Neural crest cell (in vitro differentiated cells): ENCODE results near the gene PHKG2. TPM values are rescaled to one million over a fixed set of nuclear protein-coding genes. Genes with fewer than 3 reads are reported as not detected.

Experiments
- DNase-seq: peaks from one replicate; pipeline ENCODE4 v3.0.0; 2021; ENCODE audit warnings: low read depth, mixed read lengths, low spot score
- H3K27ac Mint-ChIP-seq: one replicate; pipeline ENCODE4 v1.8.0; 2021; ENCODE audit warnings: mild to moderate bottlenecking, mixed read lengths; ENCODE audit not compliant: unreplicated experiment
- H3K27me3 Mint-ChIP-seq: 2 replicates; pipeline ENCODE4 v1.8.0; 2021; ENCODE audit warnings: low read depth, mild to moderate bottlenecking, mixed read lengths
- H3K36me3 Mint-ChIP-seq: 2 replicates; pipeline ENCODE4 v1.8.0; 2021; ENCODE audit warnings: low read depth, mild to moderate bottlenecking, mixed read lengths
- H3K4me1 Mint-ChIP-seq: 2 replicates; pipeline ENCODE4 v1.8.0; 2021; ENCODE audit warnings: mixed read lengths
- H3K4me3 Mint-ChIP-seq: one replicate; pipeline ENCODE4 v1.8.0; 2021; ENCODE audit warnings: mild to moderate bottlenecking, mixed read lengths
- H3K9me3 Mint-ChIP-seq: 2 replicates; pipeline ENCODE4 v1.8.0; 2021; ENCODE audit warnings: mixed read lengths
- total RNA-seq: library from RNA; stranded (reverse); gene quantifications from 2 replicates; pipeline ENCODE4 v1.2.1, GENCODE V29; 2021
- TF ChIP-seq, protein P1 (sequence below): fragments of 200-600 bp; sonication (generic); conservative IDR thresholded peaks from 2 replicates; pipeline ENCODE4 v1.5.0; 2021; ENCODE audit warnings: antibody characterized with exemption, mild to moderate bottlenecking

Gene PHKG2
- total RNA-seq, 1 donor from 2014 or later: 39.2 TPM

- no peaks in the 10 kb centered on the region for H3K9me3 Mint-ChIP-seq
- no peaks in the 10 kb centered on the region for H3K27me3 Mint-ChIP-seq
- H3K4me3 Mint-ChIP-seq: no peak overlapping the region
- TF ChIP-seq, protein P1, sequence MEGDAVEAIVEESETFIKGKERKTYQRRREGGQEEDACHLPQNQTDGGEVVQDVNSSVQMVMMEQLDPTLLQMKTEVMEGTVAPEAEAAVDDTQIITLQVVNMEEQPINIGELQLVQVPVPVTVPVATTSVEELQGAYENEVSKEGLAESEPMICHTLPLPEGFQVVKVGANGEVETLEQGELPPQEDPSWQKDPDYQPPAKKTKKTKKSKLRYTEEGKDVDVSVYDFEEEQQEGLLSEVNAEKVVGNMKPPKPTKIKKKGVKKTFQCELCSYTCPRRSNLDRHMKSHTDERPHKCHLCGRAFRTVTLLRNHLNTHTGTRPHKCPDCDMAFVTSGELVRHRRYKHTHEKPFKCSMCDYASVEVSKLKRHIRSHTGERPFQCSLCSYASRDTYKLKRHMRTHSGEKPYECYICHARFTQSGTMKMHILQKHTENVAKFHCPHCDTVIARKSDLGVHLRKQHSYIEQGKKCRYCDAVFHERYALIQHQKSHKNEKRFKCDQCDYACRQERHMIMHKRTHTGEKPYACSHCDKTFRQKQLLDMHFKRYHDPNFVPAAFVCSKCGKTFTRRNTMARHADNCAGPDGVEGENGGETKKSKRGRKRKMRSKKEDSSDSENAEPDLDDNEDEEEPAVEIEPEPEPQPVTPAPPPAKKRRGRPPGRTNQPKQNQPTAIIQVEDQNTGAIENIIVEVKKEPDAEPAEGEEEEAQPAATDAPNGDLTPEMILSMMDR: no peak
- no peak for DNase-seq
- no peak overlapping the region for H3K27ac Mint-ChIP-seq
- no peaks in the 10 kb centered on the region for H3K4me1 Mint-ChIP-seq
- peaks cover 27% of the 10 kb centered on the region for H3K36me3 Mint-ChIP-seq
Observed at GRCh38 chr16:30722443-30722842, 25.8 kb upstream of the PHKG2 start.

GRCh38 chr16:30722916-30723315 is 25.3 kb upstream of the PHKG2 start:
- TF ChIP-seq, protein P1: no peak
- Mint-ChIP-seq H3K27me3 (no peaks in the 10 kb centered on the region), H3K4me3 (no peak overlapping the region), H3K4me1 (no peaks in the 10 kb centered on the region), H3K36me3 (peaks cover 27% of the 10 kb centered on the region), H3K27ac (no peak overlapping the region), H3K9me3 (no peaks in the 10 kb centered on the region)
- DNase-seq: no peak

GRCh38 chr16:30723725-30724355 is 24.4 kb upstream of the PHKG2 start:
- H3K4me3 Mint-ChIP-seq: no peak overlapping the region
- peaks cover 27% of the 10 kb centered on the region for H3K36me3 Mint-ChIP-seq
- H3K4me1 Mint-ChIP-seq: no peaks in the 10 kb centered on the region
- H3K27ac Mint-ChIP-seq: no peak overlapping the region
- no peaks in the 10 kb centered on the region for H3K27me3 Mint-ChIP-seq
- H3K9me3 Mint-ChIP-seq: no peaks in the 10 kb centered on the region
- TF ChIP-seq, protein P1: no peak
- no peak for DNase-seq

- TF ChIP-seq, protein P1: no peak
- Mint-ChIP-seq H3K9me3 (no peaks in the 10 kb centered on the region), H3K36me3 (peaks cover 32% of the 10 kb centered on the region), H3K27me3 (no peaks in the 10 kb centered on the region), H3K27ac (no peak overlapping the region), H3K4me1 (no peaks in the 10 kb centered on the region), H3K4me3 (no peak overlapping the region)
- no peak for DNase-seq
Observed at GRCh38 chr16:30724641-30725417, 23.4 kb upstream of the PHKG2 start.

DNA sequence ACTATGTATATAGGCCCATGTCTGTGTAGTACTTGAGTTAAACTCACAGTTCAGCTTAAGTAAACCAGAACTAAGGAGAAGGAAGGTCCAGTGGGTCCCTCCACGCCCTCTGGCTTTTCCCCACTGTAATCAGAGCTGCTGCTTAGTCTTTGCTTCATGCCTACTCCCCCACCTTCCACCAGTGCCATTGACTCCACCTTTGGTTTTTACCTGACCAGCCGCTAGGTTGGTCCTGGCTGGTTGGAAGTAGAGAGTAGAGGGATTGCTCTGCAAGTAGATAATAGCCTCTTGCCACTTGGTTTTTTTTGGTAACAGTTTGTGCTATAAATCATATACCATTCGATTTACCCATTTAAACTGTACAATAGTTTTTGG is 22.8 kb upstream of the PHKG2 start:
- Mint-ChIP-seq H3K4me1 (no peaks in the 10 kb centered on the region), H3K27ac (no peak overlapping the region), H3K27me3 (no peaks in the 10 kb centered on the region), H3K36me3 (peaks cover 32% of the 10 kb centered on the region), H3K9me3 (no peaks in the 10 kb centered on the region), H3K4me3 (no peak overlapping the region)
- TF ChIP-seq, protein P1: no peak
- no peak for DNase-seq
